GM12878 (cell line): Measurements from ENCODE around the gene EPM2AIP1. TPM values are rescaled to one million over a fixed set of nuclear protein-coding genes. Genes with fewer than 3 reads are reported as not detected.

Source experiments
- ATF3 ChIP-seq: IDR thresholded peaks from 2 replicates; pipeline ENCODE4 v1.6.1; 2011; ENCODE audit warnings: low read depth, mild to moderate bottlenecking, low read length, moderate library complexity, borderline replicate concordance; ENCODE audit errors: extremely low read depth
- BHLHE40 ChIP-seq, 2 experiments: fragments of 450-650 bp in 1 of 2; IDR thresholded peaks; 2 replicates each; pipeline ENCODE4 v1.6.1; 2011 to 2017; ENCODE audit warnings: low read depth in 2 of 2, borderline replicate concordance in 1 of 2, improper control_type of control experiment in 1 of 2, low read length in 1 of 2, mild to moderate bottlenecking in 1 of 2
- CEBPZ ChIP-seq: fragments of 150-350 bp; IDR thresholded peaks from 2 replicates; pipeline ENCODE4 v1.6.1; 2016; ENCODE audit warnings: low read depth, low read length
- CUX1 ChIP-seq: IDR thresholded peaks from 2 replicates; pipeline ENCODE4 v1.6.1; 2012; ENCODE audit warnings: improper control_type of control experiment, low read depth, low read length; ENCODE audit not compliant: insufficient replicate concordance
- JUNB ChIP-seq: IDR thresholded peaks from 2 replicates; pipeline ENCODE4 v1.6.1; 2016; ENCODE audit warnings: antibody characterized with exemption, mild to moderate bottlenecking
- NFIC ChIP-seq: IDR thresholded peaks from 2 replicates; pipeline ENCODE4 v1.6.1; 2012; ENCODE audit warnings: low read depth, mild to moderate bottlenecking, inconsistent platforms, low read length, moderate library complexity
- NFXL1 ChIP-seq: fragments of 450-650 bp; IDR thresholded peaks from 2 replicates; pipeline ENCODE4 v1.6.1; 2017; ENCODE audit warnings: antibody characterized with exemption, mild to moderate bottlenecking, borderline replicate concordance
- RFX5 ChIP-seq: IDR thresholded peaks from 2 replicates; pipeline ENCODE4 v1.6.1; 2011; ENCODE audit warnings: low read depth, low read length, improper control_type of control experiment
- SMC3 ChIP-seq: IDR thresholded peaks from 2 replicates; pipeline ENCODE4 v1.6.1; 2011; ENCODE audit warnings: low read length, improper control_type of control experiment, borderline replicate concordance
- SUPT20H ChIP-seq: IDR thresholded peaks from 2 replicates; pipeline ENCODE4 v1.6.1; 2011; ENCODE audit warnings: low read depth, mild to moderate bottlenecking, low read length, moderate library complexity, borderline replicate concordance; ENCODE audit not compliant: control insufficient read depth
- TBL1XR1 ChIP-seq: IDR thresholded peaks from 2 replicates; pipeline ENCODE4 v1.6.1; 2012; ENCODE audit warnings: low read depth, low read length, improper control_type of control experiment
- TCF7 ChIP-seq: IDR thresholded peaks from 2 replicates; pipeline ENCODE4 v1.6.1; 2014; ENCODE audit warnings: antibody characterized with exemption, borderline replicate concordance
- ZNF687 ChIP-seq: fragments of 450-650 bp; IDR thresholded peaks from 2 replicates; pipeline ENCODE4 v1.6.1; 2017; ENCODE audit warnings: mild to moderate bottlenecking, moderate library complexity
- ZSCAN29 ChIP-seq: fragments of 450-650 bp; IDR thresholded peaks from 2 replicates; pipeline ENCODE4 v1.6.1; 2017; ENCODE audit warnings: mild to moderate bottlenecking, moderate library complexity
- polyA plus RNA-seq, 11 experiments: library from polyadenylated mRNA; depleted of rRNA in 4 of 11; unstranded in 6 of 11; stranded (reverse) in 5 of 11; fragments of >200 nt; fragmentation: Nextera tagmentation in 4 of 11; fragmentation: Illumina TruSeq in 1 of 11; extraction: Ambion mirVana in 4 of 11; extraction: Trizol in 1 of 11; gene quantifications; 1 replicate in 1 of 11; 2 replicates in 10 of 11; pipeline versions ENCODE4 v1.2.1 to v1.2.3, GENCODE V29; 2011 to 2016; ENCODE audit warnings: inconsistent platforms in 2 of 11, missing spikeins in 2 of 11, low read depth in 1 of 11
- total RNA-seq, 4 experiments: library from RNA; depleted of rRNA in 3 of 4; stranded (reverse); fragments of >200 nt in 3 of 4; fragmentation: Illumina TruSeq in 1 of 4; extraction: Trizol in 1 of 4; gene quantifications; 2 replicates each; pipeline versions ENCODE4 v1.2.1 to v1.2.3, GENCODE V29; 2013 to 2021

EPM2AIP1 gene
- total and polyA plus RNA-seq, 10 of the 15 experiments (the other 5 are each of a cell fraction or from before 2014, with no cell fraction given) = 5.5 to 31.9 (median 21.8) TPM

GRCh38 chr3:36993326-36994283 is 674 bp upstream of the EPM2AIP1 start, which contains the start of gene MLH1 (continued):
- no peak for TF ChIP-seq CUX1
- TF ChIP-seq BHLHE40 (IDR thresholded peaks at IDR 0.05; ENCODE audit: borderline replicate concordance in 1 of 2, low read depth in 2 of 2, low read length in 1 of 2) = peak; percentile 95 to 97
- TF ChIP-seq TCF7 = no peak
- peak; percentile 72 for TF ChIP-seq RFX5
- no peak for TF ChIP-seq ZNF687
- TF ChIP-seq JUNB = no peak
- peak; percentile 43; the same call in 1 of the 2 replicates for TF ChIP-seq NFIC
- TF ChIP-seq ZSCAN29 = no peak
- no peak for TF ChIP-seq NFXL1
- peak; percentile 64; the same call in 1 of the 2 replicates for TF ChIP-seq CEBPZ
- no peak for TF ChIP-seq SUPT20H
- no peak for TF ChIP-seq ATF3
- no peak for TF ChIP-seq SMC3
- no peak for TF ChIP-seq TBL1XR1
